Uterus (tissue), 2 donors: Measurements from ENCODE around the gene DRAM2.

Experiments
- CTCF ChIP-seq, 4 experiments: fragments of 200-600 bp in 2 of 4; fragments of 450-650 bp in 2 of 4; sonication (generic) in 2 of 4; IDR thresholded peaks; one replicate each; pipeline ENCODE4 v1.5.1; 2016 to 2019; ENCODE audit warnings: antibody characterized with exemption in 4 of 4, mild to moderate bottlenecking in 2 of 4, moderate library complexity in 1 of 4
- POLR2A ChIP-seq, 2 donors: fragments of 450-650 bp; IDR thresholded peaks; one replicate each; pipeline ENCODE4 v1.6.1; 2016; ENCODE audit warnings: antibody characterized with exemption in 2 of 2, mild to moderate bottlenecking in 1 of 2, moderate library complexity in 1 of 2

GRCh38 chr1:111126354-111126753 is 13.5 kb downstream of the DRAM2 start:
- TF ChIP-seq CTCF (IDR thresholded peaks at IDR 0.05) (no peak), POLR2A (IDR thresholded peaks at IDR 0.05) (no peak)
